GM23248 (cell line): ENCODE measurements around the gene SAMSN1. TPM values are rescaled to one million over a fixed set of nuclear protein-coding genes. Genes with fewer than 3 reads are reported as not detected.

Experiments
- DNase-seq: peaks from one replicate; pipeline ENCODE4 v3.0.0-alpha.2; 2015
- H2AFZ ChIP-seq: fragments of 200-600 bp; sonication (generic); 2 replicates; pipeline ENCODE4 v1.6.1; 2016; ENCODE audit warnings: antibody characterized with exemption
- H3F3A ChIP-seq: fragments of 200-600 bp; sonication (generic); 2 replicates; pipeline ENCODE4 v1.6.1; 2016; ENCODE audit warnings: mild to moderate bottlenecking, antibody characterized with exemption, mixed run types; ENCODE audit not compliant: insufficient read depth
- H3K27ac ChIP-seq: fragments of 200-600 bp; sonication (generic); 2 replicates; pipeline ENCODE4 v1.5.1; 2016; ENCODE audit warnings: mild to moderate bottlenecking
- H3K27me3 ChIP-seq: fragments of 200-600 bp; sonication (generic); replicated peaks from 2 replicates; pipeline ENCODE4 v1.6.1; 2016; ENCODE audit warnings: mild to moderate bottlenecking; ENCODE audit not compliant: insufficient read depth
- H3K36me3 ChIP-seq: fragments of 200-600 bp; sonication (generic); 2 replicates; pipeline ENCODE4 v1.6.1; 2016; ENCODE audit warnings: low read depth, mild to moderate bottlenecking
- H3K4me1 ChIP-seq: fragments of 200-600 bp; sonication (generic); 2 replicates; pipeline ENCODE4 v1.6.1; 2016; ENCODE audit warnings: mild to moderate bottlenecking; ENCODE audit not compliant: insufficient read depth
- H3K4me2 ChIP-seq: fragments of 200-600 bp; sonication (generic); one replicate; pipeline ENCODE4 v1.6.1; 2016; ENCODE audit warnings: mild to moderate bottlenecking; ENCODE audit not compliant: unreplicated experiment
- H3K4me3 ChIP-seq: fragments of 200-600 bp; sonication (generic); 2 replicates; pipeline ENCODE4 v1.5.1; 2016; ENCODE audit warnings: mild to moderate bottlenecking
- H3K79me2 ChIP-seq: fragments of 200-600 bp; sonication (generic); 2 replicates; pipeline ENCODE4 v1.6.1; 2016; ENCODE audit warnings: mild to moderate bottlenecking; ENCODE audit not compliant: insufficient read depth
- H3K9ac ChIP-seq: fragments of 200-600 bp; sonication (generic); 2 replicates; pipeline ENCODE4 v1.6.1; 2016; ENCODE audit warnings: mild to moderate bottlenecking
- H3K9me2 ChIP-seq: fragments of 200-600 bp; sonication (generic); 2 replicates; pipeline ENCODE4 v1.6.1; 2016; ENCODE audit warnings: mixed run types, mild to moderate bottlenecking, moderate library complexity; ENCODE audit not compliant: insufficient read depth
- H3K9me3 ChIP-seq: fragments of 200-600 bp; sonication (generic); one replicate; pipeline ENCODE4 v1.6.1; 2017; ENCODE audit warnings: low read depth
- H4K20me1 ChIP-seq: fragments of 200-600 bp; sonication (generic); 2 replicates; pipeline ENCODE4 v1.6.0; 2016; ENCODE audit not compliant: insufficient read depth
- EZH2 ChIP-seq: fragments of 200-600 bp; sonication (generic); IDR thresholded peaks from 2 replicates; pipeline ENCODE4 v1.6.1; 2018; ENCODE audit warnings: antibody characterized with exemption, mild to moderate bottlenecking; ENCODE audit not compliant: insufficient read depth, poor library complexity, severe bottlenecking
- EZH2phosphoT487 ChIP-seq: fragments of 200-600 bp; sonication (generic); IDR thresholded peaks from 2 replicates; pipeline ENCODE4 v1.6.1; 2018; ENCODE audit warnings: antibody characterized with exemption, moderate library complexity, mild to moderate bottlenecking, low read depth; ENCODE audit not compliant: insufficient read depth
- WGBS, 2 experiments: methylation state at CpG; one replicate each; pipeline ENCODE4 v1.1.6; 2015 to 2017; ENCODE audit warnings: low lambda C conversion rate in 2 of 2, low coverage in 1 of 2; ENCODE audit errors: missing lambda C conversion rate in 2 of 2; 5-methylcytosine and 5-hydroxymethylcytosine counted together
- in situ Hi-C: fragments of 300-500 bp; cut with MboI; formaldehyde crosslinking; loops from 2 replicates; pipeline ENCODE4 v1.15.0; 2020
- polyA plus RNA-seq: library from polyadenylated mRNA; unstranded; fragments of >200 nt; fragmentation: Nextera tagmentation; extraction: Ambion mirVana; gene quantifications from 2 replicates; pipeline ENCODE4 v1.2.1, GENCODE V29; 2016
- total RNA-seq: library from RNA; depleted of rRNA; stranded (reverse); fragments of >200 nt; shearing (Covaris generic); gene quantifications from 2 replicates; pipeline ENCODE4 v1.2.3, GENCODE V29; 2014

SAMSN1 gene
- total and polyA plus RNA-seq, 2 experiments from 2014 or later = not detected

GRCh38 chr21:14527696-14528652 is 18.1 kb downstream of the SAMSN1 start:
- Histone ChIP-seq H3K4me2 (no peak overlapping the region), H3K9me2 (no peaks in the 10 kb centered on the region), H3K27ac (no peak overlapping the region), H3K9ac (no peak overlapping the region), H3F3A (no peaks in the 10 kb centered on the region), H3K4me3 (no peak overlapping the region), H3K4me1 (no peaks in the 10 kb centered on the region), H3K36me3 (no peaks in the 10 kb centered on the region), H4K20me1 (no peaks in the 10 kb centered on the region), H3K9me3 (no peaks in the 10 kb centered on the region), H3K27me3 (peaks cover 5% of the 10 kb centered on the region; the same call in 1 of the 2 replicates), H3K79me2 (no peaks in the 10 kb centered on the region), H2AFZ (no peak overlapping the region)
- TF ChIP-seq EZH2 (no peak), EZH2phosphoT487 (no peak)
- 46 to 52% methylated on average over 2 of the region's 2 CpGs for WGBS, 2 experiments
- in situ Hi-C loops = no loop called here
- no peak for DNase-seq

- 10 to 14% methylated on average over 10 of the region's 10 CpGs for WGBS, 2 experiments
- H3K36me3 ChIP-seq = no peaks in the 10 kb centered on the region
- H3K9ac ChIP-seq = no peak overlapping the region
- no peaks in the 10 kb centered on the region for H3K79me2 ChIP-seq
- no peaks in the 10 kb centered on the region for H3K4me1 ChIP-seq
- H3K27ac ChIP-seq = no peak overlapping the region
- TF ChIP-seq EZH2phosphoT487 (no peak), EZH2 (no peak)
- in situ Hi-C loops = no loop called here
- no peaks in the 10 kb centered on the region for H3F3A ChIP-seq
- DNase-seq = no peak
- H4K20me1 ChIP-seq = no peaks in the 10 kb centered on the region
- no peak overlapping the region for H3K4me2 ChIP-seq
- no peaks in the 10 kb centered on the region for H3K9me3 ChIP-seq
- H3K27me3 ChIP-seq = peaks cover 5% of the 10 kb centered on the region; the same call in 1 of the 2 replicates
- H3K4me3 ChIP-seq = no peak overlapping the region
- H2AFZ ChIP-seq = no peak overlapping the region
- no peaks in the 10 kb centered on the region for H3K9me2 ChIP-seq
Observed at GRCh38 chr21:14526836-14527695, 19.0 kb downstream of the SAMSN1 start.

GRCh38 chr21:14526199-14526598 is 19.9 kb downstream of the SAMSN1 start:
- H3K36me3 ChIP-seq = no peaks in the 10 kb centered on the region
- peaks cover 5% of the 10 kb centered on the region; the same call in 1 of the 2 replicates for H3K27me3 ChIP-seq
- H3K4me3 ChIP-seq = no peak overlapping the region
- H3K79me2 ChIP-seq = no peaks in the 10 kb centered on the region
- no peak for TF ChIP-seq EZH2phosphoT487
- no peak for TF ChIP-seq EZH2
- H3F3A ChIP-seq = no peaks in the 10 kb centered on the region
- in situ Hi-C loops = no loop called here
- DNase-seq = no peak
- no peaks in the 10 kb centered on the region for H4K20me1 ChIP-seq
- no peak overlapping the region for H2AFZ ChIP-seq
- no peaks in the 10 kb centered on the region for H3K9me2 ChIP-seq
- WGBS, 2 experiments = 36 to 37% methylated on average over 3 of the region's 3 CpGs
- H3K4me1 ChIP-seq = no peaks in the 10 kb centered on the region
- no peaks in the 10 kb centered on the region for H3K9me3 ChIP-seq
- H3K4me2 ChIP-seq = no peak overlapping the region
- H3K9ac ChIP-seq = no peak overlapping the region
- no peak overlapping the region for H3K27ac ChIP-seq

GRCh38 chr21:14523234-14523633 is 22.9 kb downstream of the SAMSN1 start:
- no peaks in the 10 kb centered on the region for H3K4me1 ChIP-seq
- no peak overlapping the region for H3K4me3 ChIP-seq
- H3K9me2 ChIP-seq = no peaks in the 10 kb centered on the region
- no peaks in the 10 kb centered on the region for H3K36me3 ChIP-seq
- no peak for DNase-seq
- no peak overlapping the region for H3K4me2 ChIP-seq
- no peaks in the 10 kb centered on the region for H3K9me3 ChIP-seq
- peaks cover 5% of the 10 kb centered on the region; the same call in 1 of the 2 replicates for H3K27me3 ChIP-seq
- in situ Hi-C loops = no loop called here
- H4K20me1 ChIP-seq = no peaks in the 10 kb centered on the region
- no peak overlapping the region for H2AFZ ChIP-seq
- 44 to 59% methylated on average over 5 of the region's 5 CpGs for WGBS, 2 experiments
- H3K79me2 ChIP-seq = no peaks in the 10 kb centered on the region
- H3F3A ChIP-seq = no peaks in the 10 kb centered on the region
- H3K27ac ChIP-seq = no peak overlapping the region
- no peak overlapping the region for H3K9ac ChIP-seq
- TF ChIP-seq EZH2 = no peak
